NCI-H2107 treated with DMSO at 0.1 percent for 48 hours (cell line): ENCODE measurements around the gene USP36.

Experiments
- DNase-seq: peaks from one replicate; lab custom pipeline; 2025; ENCODE audit not compliant: unreplicated experiment; lab: John Stamatoyannopoulos, UW

Gene USP36

DNA sequence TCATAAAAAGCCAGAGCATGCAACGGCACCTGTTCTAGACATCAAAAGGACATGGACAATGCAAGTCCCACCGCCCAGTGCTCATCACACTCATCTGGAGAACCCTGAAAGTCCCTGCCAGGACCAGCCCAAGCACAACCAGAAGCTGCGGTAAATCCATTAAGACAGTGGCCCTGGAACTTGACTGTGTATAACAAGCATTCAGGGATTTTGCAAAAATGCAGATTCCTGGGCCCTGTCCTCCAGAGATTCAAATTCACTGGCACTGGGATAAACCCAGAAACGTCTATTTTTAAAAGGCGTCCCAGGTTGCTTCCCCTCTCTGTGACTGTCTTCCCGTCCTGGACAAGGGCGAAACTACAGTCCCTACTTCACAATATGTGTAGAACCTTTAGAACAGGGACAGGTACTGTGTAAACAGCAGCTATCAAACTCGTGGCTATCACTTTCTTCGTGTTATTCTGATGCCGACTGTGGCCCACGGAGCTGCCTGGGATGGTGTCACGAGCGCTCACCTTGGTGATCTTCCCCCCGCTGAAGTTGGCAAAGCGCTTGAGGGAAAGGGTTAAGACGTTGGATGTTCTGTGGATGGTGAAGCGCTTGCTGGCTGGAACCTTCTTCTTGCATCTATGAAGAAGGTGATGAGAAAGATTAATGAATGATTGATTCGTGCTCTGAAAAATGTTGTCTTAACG, 22.3 kb downstream of the USP36 start:
- DNase-seq: no peak

DNA sequence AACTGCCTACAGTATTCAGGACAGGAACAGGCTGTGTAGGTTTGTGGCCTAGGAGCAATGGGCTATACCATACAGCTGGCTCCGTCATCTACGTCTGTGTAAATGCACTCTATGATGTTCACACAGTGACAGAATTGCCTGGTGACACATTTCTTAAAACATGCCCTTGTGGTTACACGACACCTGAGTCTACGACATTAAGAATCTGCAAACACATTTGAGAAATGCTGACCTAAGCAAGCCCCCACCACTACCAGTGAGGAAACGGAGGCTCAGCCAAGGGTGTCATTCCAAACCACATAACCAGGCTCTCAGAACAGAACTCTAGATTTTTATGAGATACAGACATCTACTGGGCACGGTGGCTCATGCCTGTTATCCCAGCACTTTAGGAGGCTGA, 23.5 kb downstream of the USP36 start:
- no peak for DNase-seq

DNA sequence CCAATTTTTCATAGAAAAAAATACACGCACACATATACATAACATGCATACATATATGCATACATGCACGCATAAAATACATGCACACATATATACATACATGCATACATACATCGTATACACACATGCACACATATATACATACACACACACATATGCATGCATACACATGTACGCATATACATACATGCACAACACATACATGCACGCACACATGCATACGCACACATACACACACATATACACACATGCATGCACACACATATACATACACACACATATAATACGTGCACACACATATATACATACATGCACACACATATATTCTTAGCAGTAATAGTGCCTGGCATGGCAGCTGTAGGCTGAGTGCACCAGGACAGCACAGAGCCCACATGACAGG, 24.9 kb downstream of the USP36 start:
- no peak for DNase-seq

DNA sequence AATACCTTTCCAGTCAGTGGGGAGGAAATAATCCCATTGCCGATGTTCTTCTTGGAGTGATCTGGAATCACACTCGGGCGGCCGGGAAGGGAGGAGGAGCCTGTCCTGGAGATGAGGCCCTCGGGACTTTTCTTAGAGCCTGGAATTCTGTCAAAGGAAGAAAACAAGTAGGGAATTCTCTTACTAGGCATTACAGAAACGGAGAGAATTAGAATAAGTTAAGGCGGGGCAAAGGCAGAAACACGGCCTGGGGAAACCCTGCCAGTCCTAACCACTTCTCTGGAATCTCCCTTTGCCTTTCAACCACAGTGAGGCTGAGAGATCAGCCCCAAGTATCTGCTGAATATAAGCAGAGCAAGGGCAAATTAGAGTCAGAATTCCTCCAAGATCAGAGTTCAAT, 27.8 kb downstream of the USP36 start:
- no peak for DNase-seq

DNA sequence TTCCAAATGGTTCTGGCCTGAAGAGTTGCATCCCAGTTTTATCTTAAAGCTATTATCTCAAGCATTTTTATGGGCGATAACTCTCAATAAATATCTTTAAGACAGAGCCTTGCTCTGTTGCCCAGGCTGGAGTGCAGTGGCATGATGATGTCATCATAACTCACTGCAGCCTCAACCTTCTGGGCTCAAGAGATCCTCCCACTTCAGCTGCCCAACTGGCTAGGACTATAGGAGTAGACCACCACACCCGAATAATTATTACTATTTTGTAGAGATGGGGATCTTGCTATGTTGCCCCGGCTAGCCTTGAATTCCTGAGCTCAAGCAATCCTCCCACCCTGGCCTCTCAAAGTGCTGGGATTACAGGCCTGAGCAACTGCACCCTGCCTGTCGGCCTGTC, 32.5 kb downstream of the USP36 start:
- no peak for DNase-seq

DNA sequence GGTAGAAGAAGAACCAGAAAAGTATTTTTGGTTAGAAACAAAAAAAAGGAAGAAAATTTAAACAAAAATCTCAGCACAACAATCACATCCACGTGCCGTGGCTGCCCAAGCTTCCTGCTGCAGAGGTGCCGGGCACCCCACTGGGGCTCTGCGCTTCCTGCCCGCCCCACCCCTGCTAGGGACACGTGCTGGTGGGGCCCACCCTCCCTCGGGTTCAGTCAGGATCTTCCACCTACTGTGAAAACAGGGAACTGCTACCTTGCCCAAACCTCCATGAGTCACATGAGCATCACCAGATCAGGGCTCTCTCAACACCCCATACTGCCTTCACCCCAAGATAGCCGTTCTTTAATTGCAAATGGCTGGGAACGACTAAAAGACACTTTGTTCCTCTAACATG, 34.2 kb downstream of the USP36 start:
- DNase-seq: no peak

DNA sequence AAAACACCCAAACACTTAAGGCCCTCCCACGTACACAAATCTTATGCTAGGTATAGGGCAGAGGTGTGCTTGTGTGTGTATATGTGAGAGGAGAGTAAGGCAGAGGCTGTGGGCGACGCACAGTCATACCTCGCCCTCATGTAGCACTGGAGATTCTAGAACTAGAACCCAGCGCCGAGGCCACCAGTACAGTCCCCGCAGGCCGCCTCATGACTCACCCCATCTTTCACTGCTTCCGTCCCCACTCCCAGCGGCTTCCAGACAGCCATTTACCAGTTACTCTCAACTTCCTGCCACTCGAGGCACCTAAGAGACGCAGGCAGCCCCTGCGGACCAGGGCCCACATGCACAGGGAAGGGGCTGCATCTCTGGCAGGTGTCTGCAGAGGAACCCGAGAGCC, 35.3 kb downstream of the USP36 start:
- no peak for DNase-seq

DNA sequence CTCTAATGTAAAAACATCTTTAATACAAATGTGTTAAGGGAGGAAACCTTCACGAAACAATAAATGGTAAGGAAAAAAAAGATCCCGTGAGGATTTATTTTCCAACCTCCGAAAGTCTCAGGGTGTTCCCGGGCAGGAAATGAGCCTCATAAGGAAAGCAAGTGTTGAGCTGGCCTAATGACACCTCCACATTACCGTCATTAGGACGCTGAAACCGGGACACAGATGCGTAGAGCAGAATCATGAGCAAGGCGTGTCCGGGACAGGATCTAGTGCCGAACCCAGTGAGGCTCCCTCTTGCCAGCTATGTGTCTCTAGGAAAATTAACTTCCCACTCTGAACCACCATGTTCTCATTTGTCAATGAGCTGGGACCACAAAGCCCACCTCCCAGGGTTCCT, 35.8 kb downstream of the USP36 start:
- DNase-seq: no peak

DNA sequence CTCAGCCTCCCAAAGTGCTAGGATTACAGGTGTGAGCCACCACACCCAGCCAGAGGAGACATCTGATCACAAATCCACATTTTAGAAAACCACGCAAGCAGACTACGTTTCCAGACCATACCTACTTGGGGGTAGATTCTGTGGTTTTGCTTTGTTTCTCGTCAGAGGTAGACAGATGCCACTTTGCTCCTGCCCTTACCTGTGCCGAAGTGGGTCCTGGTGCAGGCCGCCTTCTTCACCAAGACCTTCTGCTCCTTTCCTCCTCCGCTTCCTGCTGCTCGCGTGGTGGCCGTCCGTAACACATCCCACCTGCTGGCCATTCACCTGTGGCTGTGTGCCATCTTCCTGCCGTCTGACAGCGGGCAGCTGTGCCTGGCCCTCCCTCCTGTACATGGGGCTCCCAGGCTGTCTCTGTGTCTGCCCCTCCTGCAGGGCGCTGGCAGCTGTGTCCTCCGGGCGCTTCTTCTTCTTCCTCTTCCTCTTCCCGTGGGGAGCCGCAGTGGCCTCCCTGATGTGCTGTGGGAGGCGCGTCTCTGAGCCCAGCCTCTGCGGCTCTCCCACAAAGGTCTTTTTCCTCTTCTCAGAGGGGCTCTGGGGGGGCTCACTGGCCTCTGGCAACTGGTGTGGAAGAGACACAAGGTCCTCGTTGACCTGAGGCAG, 37.3 kb downstream of the USP36 start:
- no peak for DNase-seq

DNA sequence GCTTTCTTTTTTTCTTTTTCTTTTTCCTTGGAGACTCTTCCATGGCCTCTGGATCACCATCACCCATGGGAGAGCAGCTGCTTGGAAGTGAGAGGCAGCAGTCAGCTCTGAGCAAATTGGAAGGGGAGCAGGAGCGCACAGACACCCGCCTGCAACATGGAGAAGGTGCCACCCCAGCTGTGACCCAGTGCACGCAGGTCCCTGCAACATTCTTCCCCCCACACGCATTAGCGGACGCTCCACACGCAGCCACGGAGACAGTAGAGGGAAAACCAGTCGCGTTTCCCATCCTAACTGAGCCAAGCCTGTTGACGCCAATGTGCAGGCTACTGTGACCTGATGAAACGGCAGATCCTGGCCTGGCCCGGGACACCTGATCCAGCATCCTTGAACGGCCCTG, 38.2 kb downstream of the USP36 start:
- DNase-seq: no peak

DNA sequence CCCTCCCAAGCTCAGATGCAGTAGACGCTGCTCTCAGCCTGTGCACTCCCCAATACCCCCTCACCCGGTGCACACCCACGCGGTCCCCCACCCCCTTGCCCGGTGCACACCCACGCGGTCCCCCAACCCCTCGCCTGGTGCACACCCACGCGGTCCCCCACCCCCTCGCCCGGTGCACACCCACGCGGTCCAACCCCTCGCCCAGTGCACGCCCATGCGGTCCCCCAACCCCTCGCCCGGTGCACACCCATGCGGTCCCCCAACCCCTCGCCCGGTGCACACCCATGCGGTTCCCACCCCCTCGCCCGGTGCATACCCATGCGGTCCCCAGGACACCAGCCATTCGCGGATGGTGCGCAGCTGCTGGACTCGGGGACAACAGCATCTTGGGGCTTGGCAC, 38.6 kb downstream of the USP36 start:
- no peak for DNase-seq

DNA sequence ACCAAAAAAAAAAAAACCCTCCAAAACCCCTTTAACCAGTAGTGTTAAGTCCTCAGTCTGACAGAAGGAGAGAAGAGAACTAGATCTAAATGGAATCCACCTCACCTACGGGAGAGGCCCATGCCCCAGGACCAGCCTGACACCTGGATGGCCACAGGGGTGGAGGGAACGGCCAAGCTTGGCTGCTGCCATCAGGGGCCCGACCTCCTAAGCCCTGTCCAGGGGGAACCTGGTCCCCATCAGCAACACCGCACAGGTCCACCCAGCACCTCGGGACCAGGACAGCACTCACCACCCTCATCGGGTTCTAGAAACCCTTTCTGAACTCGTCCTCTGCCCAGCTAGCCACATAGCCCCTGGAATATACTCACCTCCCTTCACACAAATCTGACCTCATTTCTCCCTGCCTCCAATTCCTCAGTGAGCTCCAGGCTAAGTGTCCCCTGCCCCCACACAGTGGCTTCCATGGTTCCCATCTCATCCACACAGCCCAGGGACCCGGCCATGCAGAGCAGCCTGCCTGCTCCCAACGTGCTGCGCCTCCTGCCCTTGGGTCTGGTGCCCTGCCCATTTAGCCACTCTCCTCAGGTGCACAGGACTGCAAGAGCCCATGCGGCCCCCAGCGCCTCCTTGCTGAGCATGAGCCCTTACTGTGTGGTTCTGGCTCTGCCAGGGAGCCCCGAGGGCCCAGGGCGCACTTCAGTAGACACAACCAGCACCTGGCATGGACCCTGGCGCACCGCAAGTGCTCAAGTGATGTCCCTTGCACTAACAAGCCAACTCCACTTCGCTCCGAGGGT, 40.3 kb downstream of the USP36 start:
- DNase-seq: no peak

DNA sequence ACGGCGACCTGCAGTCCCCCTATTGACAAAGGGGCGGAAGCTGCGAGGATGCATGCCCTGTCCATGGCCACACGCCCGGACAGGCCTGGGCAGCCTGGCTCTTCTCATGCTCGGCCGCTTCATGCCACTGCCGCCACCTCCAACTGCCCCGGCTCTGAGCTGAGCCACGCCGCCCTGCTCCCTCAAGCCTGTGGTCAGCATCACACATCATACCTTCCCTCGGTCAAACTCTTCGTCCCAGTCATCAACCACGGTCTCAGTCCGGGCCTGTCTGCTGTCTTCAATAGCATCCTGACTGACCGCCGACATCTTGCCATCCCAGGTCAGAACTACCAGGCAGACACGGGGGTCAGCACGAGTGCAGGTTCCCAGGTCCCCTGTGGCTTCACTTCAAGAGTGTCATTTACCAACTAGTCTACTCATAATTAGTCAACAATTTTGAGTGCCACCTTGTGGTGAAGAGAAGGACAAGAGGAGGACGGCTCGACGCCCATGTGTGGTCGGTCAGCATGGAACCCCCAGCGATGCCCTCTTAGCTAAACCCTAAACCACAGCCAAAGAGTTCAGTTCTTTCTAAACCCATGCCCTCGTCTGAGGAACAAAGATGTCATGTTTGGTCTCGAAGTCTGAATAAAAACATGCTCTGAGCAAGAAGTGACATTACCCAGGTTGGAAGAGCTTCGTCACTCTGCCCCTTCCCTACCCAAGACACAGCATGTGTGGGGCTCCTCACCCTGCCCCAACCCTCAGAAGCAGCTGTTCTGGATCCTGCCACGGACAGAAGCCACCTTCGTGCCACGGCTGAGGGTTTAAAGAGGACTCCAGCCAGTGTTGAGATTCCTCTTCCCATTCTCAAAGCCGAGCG, 41.7 kb downstream of the USP36 start:
- DNase-seq: no peak

DNA sequence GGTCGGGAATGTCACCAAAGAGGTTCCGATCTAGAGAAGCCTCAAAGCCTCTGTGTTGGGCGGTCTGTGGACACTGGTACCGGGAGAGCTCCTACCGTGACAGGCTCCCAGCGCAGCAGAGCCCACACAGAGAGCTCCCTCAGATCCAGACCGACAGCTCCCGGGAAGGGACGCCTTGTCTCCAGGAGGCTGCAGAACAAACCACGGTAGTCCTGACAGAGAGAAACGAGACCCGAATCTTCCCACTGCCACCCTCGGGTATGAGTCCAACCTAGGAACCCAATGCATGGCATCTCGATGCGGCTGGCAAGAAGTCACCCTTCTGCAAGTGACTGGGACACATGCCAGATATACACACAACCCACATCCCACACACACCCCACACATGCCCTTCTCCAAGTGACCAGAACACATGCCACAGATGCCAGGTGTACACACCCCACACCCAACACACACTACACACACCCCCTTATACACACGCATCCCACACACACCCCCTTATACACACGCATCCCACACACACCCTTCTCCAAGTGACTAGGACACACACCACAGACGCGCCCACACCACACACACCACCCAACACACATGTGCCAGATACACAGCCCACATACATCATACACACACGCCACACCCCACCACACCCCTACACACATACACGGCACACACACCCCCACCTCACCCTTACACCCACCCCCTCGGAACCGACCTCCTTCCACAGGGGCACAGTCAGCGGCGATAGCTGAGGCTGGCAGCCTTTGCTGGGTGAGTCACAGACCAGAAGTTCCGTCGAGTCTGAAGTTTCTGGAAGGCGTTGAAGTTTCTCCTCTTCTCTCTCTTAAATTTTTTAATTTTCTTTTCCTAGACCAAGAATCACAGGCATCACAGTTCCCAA, 42.7 kb downstream of the USP36 start:
- DNase-seq: no peak

DNA sequence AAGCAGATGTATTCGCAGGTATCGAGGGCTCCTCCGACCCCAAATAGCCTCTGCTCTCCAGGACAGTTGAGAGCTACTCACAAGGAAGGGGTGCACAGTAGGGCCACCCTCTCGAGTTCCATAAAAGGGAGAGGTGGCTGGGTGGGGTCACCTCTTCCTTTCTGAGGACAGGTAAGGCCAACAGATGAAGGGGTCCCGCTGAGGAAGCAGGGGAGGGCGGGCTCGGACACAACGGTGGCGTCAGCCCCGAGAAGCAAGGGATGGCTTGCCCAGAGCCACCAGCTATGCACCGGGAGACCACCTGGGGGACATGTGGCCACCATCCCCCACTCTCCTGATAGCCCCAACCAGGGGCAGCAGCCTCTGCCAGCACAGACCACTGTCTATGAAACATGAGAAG, 43.4 kb downstream of the USP36 start:
- no peak for DNase-seq

DNA sequence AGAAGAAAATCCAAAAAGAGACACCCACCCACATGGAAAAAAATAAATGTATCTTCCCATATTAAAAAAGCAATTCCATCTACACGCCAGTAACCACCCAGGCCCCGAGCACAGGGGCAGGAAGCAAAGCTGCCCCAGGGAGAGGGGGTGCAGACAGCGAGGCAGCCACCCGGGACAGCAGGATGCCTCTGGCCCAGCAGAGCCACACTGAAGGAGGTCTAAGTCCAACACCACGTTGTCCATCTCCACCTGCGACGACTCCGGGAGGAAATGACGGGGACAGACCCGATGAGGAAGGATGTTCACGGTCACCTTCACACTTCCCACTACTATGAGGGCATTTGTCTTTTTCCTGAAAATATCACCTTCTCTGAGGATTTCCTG, 44.1 kb downstream of the USP36 start:
- no peak for DNase-seq

DNA sequence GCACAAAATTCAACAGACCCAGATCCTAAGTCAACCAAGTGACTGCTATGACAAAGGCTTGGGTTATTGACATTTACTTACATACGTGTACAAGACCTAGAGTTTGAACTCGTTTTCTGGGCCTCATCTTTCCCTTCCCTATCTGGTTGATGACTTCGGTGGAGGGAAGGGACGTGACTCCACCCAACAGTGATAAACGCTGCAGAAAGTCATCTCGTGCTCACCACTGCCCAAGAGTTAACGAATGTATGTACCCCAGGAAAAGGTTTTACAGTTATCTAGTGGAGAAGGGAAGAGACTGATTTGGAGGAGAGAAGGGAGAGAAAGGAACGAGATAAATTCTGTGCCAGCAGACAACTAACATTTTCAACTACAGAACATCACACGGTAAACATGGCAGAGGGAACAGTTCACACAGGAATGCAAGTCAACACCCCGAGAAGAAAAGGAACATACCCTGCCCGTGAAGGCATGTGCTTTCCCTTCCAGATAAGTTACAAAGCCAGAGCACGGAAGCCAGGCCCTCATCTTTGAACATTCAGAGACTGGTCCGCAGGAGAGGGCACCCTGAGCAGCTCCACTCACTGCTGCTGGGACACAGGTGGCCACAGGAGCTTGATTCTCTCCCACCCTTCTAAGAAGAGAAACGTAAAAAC, 44.6 kb downstream of the USP36 start:
- no peak for DNase-seq

DNA sequence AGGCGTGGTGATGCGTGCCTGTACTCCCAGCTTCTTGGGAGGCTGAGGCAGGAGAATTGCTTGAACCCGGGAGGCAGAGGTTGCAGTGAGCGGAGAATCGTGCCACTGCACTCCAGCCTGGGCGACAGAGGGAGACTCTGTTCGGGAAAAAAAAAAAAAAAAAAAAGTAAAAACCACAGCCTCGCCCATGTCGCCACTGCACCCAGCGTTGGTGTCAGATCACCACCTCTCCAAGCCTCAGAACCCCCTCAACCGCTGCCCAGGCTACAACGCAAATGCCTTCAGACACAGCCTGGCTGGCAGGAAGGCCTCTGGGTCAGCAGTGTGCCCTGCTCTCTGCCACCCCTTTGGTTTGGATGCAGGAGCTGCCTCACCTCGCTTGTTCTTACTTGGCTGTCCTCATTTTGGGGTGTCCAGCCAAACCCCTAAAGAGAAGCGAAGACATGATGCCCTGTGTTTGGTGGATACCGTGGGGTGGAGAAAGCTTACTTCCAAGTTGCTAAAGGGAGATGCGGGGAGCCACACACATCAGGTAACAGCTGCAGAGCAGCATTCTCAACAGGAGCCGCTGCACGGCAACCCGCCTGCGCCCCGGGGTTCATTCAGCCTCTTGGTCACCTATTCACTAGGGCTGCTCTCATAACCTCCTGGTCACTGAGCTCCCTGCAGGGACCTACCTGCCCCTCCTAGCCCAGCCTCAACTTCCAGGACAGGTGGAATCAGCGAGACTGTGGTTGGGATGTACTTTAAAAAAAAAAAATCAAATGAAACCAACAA, 45.6 kb downstream of the USP36 start:
- DNase-seq: no peak

DNA sequence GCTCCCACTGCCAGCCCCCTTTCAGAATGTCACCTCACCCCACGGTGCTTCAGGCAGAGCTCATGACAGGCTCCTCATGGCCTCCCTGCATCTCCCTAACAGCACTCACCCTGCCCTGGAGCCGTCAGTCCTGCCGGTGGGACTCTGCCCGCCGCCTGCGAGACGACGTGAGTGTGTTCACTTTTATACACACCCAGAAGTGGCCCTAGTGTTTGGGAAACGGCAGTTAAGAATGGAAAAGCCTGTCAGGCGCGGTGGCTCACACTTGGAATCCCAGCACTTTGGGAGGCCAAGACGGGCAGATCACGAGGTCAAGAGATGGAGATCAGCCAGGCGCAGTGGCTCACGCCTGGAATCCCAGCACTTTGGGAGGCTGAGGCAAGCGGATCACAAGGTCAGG, 46.2 kb downstream of the USP36 start:
- no peak for DNase-seq
